Right forelimb (tissue), 1 donor: ENCODE results near the gene SUMO1.
A peak's percentile ranks its signal among the peaks of the same experiment; 100 is the strongest.

Experiments
- DNase-seq: peaks from one replicate; pipeline ENCODE4 v3.0.0-alpha.2; 2018

The SUMO1 gene

GRCh38 chr2:202194418-202194817 lies 44.0 kb downstream of the SUMO1 start:
- DNase-seq, result no peak

DNA sequence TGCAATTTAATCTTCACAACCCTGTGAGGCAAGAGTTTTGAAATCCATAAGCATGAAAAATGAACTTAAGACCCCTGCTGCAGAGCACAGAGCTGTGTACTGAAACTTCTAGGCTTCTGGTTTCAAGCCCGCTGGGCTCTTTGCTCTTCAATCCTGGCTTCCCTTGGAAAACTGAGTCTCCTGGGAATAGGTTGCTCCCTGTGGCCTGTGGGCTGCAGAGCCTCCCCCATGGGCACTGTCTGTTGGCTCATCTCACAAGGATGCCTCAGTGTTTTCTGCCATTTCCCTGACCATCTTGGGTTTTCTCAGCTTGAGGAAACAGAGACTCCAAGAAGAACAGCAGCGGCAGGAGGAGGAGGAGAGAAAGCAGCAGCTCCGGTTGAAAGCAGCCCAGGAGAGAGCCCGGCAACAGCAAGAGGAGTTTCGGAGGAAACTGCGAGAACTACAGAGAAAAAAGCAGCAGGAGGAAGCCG lies 44.5 kb downstream of the SUMO1 start:
- DNase-seq, result no peak

GRCh38 chr2:202193305-202193704 lies 45.1 kb downstream of the SUMO1 start:
- DNase-seq, result no peak

DNA sequence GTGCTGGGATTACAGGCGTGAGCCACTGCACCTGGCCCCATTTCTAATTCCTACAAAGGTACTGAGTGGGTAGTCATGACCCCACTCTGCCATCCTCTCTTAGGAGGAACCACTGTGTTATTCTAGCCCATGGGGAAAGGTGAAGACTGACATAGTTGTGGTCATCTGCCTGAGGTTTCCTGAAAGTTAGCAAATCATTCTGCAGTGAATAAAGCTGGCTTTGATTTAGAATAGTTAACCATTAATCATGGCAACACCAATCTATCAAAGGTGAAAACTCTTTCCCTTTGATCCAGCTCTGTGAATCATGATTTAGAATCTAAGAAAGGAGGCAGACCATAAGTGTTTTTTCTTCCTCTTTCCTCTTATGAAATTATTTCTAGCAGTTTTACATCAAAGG lies 50.8 kb downstream of the SUMO1 start:
- DNase-seq, result no peak

DNA sequence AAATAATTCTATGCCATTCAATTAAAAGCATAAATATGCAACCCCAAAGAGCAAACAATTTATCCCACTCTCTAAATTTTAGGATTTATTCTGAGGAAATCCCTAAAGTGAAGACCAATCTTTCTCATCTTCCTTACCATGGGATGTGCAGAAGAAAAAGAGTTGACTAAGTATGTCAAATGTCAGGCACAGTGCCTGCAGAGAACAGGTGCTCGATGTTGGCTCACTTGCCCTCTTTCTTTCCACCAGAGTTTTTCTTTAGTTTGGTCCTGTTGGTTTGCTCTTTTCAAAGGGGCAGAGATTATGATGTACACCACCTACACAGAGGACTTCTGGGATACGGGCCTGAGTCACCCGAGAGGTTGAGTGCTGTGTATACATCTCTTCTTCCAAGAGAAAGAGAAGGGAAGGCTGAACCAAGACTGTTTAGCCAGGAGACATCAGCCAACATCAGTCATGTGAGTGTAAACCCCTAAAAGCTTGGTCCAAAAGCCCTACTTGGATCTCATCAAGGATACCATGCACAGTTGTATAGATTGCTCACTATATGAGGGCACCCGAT lies 51.7 kb downstream of the SUMO1 start:
- DNase-seq, result no peak

- no peak for DNase-seq
Measured at GRCh38 chr2:202185156-202185555, 53.2 kb downstream of the SUMO1 start.

GRCh38 chr2:202184557-202184956 lies 53.8 kb downstream of the SUMO1 start:
- no peak for DNase-seq

- peak; percentile 65 for DNase-seq
Measured at GRCh38 chr2:202178346-202178958, 59.9 kb downstream of the SUMO1 start.

- DNase-seq, result no peak
Measured at GRCh38 chr2:202172439-202173211, 65.8 kb downstream of the SUMO1 start.

DNA sequence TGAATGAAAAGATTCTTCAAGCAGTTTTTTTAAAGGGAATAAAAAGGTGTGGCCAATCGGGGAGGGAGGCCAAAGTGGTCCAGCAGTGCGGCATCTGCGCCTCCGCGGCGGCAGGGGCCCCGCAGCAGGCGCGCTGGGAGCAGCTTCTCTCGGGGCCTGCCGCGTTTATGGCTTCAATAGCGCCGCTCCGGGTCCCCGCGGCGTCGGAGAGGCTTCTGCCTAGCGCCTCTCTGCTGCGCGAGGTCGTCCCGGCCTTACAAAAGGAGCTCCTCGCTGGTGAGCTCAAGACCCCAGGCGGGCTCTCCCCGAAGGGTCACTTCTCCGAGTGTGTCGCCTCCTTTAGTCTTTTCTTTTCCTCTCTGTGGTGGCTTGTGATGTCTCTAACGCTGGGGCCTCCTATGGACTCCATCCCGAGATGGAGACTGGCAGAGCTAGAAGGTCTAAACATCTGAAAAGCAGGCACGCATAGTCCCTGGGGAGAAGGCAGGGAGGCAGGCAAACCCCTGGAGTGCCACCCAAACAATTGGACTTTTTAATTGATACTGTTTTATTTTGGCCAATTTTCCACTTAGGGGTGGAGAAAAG lies 67.1 kb downstream of the SUMO1 start:
- DNase-seq, result peak; percentile 58

DNA sequence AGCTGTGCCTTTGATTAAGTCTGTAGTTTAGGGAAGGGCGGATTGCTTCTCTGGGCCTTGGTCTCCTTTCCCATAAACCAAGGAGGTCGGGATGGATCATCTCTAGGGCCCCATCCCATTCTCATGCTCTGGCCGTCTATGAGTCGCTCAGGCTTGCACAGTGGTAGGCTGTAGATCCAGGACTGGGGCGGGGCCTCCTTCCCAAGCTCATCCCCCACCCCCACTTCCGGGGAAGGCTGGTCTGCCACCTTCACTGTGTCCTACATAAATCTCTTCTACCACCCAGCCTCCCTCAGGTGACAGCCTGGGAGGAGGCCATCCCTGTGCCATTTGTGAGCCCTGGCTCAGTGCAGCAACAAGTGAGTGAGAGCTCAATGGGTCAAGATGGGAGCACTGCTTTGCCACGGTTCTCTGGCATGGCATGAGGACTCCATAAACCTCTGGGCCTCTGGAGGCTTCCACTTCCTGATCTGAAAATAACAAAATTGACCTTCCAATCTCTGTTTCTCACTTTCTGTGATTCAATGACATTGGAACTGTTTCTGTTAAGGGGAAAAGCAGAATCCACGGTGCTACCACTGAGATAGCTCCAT lies 68.5 kb downstream of the SUMO1 start:
- DNase-seq, result no peak

DNA sequence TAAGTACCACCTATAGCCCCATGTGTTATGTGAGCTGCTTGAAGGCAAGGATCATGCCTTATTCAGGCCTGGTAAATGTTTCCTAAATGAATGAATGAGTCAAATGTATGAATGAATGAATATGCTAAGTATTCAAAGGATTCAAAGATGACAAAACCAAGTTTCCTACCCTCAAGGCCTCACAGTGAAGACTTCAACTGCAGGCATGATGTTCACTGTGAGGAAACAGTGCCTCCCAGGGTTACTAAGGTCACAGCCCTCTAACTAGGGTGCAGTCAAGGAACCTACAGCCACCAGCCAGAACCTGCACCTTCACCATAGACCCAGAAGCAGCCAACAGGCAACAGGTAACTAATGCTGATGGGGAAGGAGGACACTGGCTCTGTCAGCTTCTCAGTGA lies 69.3 kb downstream of the SUMO1 start:
- no peak for DNase-seq

DNA sequence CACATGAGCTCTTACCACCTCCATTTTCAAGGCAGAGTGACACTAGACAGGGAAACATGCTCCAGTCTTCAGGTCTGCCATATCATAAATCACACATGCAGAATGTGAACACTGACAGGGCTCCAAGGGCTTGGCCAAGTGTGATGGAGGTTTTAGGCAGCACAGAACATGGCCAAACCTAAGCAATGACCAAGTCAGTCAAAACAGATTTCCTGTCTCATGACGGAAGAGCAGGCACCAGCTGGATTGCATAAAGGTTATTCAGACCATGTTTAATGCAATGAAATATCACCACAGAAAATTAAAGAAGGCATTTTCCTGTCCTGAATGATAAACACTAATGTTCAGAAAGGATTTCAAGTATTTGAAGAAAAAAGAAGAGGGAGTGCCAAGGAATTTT lies 72.5 kb downstream of the SUMO1 start:
- no peak for DNase-seq

- DNase-seq, result no peak
Measured at GRCh38 chr2:202165208-202165607, 73.2 kb downstream of the SUMO1 start.

DNA sequence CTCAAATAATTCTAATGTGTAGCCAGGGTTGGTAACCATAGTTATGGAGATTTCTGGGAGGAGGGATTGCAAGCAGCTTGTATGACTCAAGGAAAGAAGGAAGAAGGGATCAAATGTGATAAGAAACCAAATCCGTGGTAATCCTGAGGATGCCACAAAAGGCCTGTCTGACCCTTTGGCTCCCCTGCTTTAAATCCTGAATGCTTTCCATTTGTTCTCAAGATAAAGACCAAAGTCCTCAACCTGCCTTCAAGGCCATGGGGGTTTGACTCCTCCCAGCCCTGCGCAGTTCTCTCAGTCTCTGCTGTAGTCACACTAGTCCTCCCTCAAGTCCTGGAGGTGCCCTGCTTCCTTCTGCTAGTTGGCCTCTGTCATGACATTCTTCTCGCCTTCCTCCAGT lies 74.0 kb downstream of the SUMO1 start:
- no peak for DNase-seq

DNA sequence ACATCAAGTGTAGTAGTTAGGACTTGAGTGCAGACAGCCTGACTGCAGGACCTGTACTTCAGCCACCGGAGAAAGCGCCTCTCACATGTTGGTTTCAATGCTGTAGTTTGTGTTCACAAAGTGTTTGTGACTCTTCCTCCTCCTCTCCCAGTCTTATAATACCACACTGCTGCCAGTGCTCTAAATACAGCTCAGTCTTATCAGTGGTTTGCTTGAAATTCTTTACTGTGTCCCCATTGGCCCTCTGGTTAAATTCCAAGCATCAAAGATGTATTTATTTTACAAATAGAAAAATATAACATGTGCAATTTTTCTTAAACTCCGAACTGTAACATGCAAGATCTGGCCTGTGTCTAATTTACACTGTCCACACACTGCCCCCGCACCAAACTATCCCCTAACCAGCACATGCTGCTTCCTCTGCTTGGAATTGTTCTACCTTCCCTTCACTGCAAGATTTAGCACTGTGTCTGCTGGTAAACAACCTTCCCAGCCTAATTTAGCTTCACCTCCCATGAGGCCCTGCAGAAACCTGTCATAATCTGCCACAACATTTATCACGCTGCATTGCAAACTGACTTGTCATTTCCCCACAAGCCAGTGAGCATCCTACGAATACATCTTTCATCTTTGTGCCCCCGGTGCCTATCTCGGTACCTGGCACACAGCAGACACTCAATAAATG lies 77.1 kb downstream of the SUMO1 start:
- no peak for DNase-seq

DNA sequence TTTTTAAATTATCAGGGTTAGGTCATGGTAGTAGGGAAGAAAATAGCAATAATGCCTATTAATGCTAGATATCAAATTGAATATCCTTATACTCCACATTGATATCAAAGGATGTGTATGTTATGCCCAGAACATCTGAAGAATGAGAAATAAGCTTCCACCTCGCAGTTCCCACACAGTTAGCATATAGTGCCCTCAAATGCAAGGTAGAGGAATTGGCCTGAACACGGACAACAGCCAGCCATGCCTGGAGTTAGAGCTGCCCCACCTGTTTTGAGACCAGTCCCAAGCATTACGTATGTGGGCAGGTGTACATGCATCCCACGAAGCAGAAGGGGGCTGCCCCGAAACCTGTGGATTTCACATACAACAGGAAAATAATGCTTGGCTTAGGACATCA lies 79.6 kb downstream of the SUMO1 start:
- DNase-seq, result no peak

GRCh38 chr2:202157211-202157990 lies 81.0 kb downstream of the SUMO1 start:
- DNase-seq, result no peak
